ENCODE data around the gene LATS1. TPM values are rescaled to one million over a fixed set of nuclear protein-coding genes. Genes with fewer than 3 reads are reported as not detected.
"Not testable (repeated sequence)": the region's sequence is repeated elsewhere in the genome, so short reads cannot be mapped to it uniquely, and the experiment has no call there.

Gene LATS1
- polyA plus RNA-seq, 3 donors: 5.2 to 10.3 (median 10.1) TPM

- Histone ChIP-seq H3K4me3 (replicated peaks in 1 of 3; ENCODE audit: low read depth in 2 of 3, low read length in 3 of 3) (no peak overlapping the region), H3K4me1 (ENCODE audit: control insufficient read depth in 1 of 2, insufficient read depth in 2 of 2, low read length in 2 of 2) (peaks cover 54 to 59% of the 10 kb centered on the region in 2 donors), H3K27ac (ENCODE audit: low read depth in 1 of 2, low read length in 2 of 2) (peak overlapping the region in 1 of 2 donors; percentile 89), H3K4me2 (replicated peaks; ENCODE audit: extremely low read depth, low read length, poor library complexity, severe bottlenecking) (peak overlapping the region; percentile 98), H3K79me2 (ENCODE audit: insufficient read depth, low read length) (peaks cover 98% of the 10 kb centered on the region), H3K9me3 (replicated peaks in 1 of 2; ENCODE audit: control insufficient read depth in 1 of 2, insufficient read depth in 1 of 2, low read length in 2 of 2) (no peaks in the 10 kb centered on the region), H2AFZ (ENCODE audit: insufficient read depth, low read depth, low read length, poor library complexity, severe bottlenecking) (no peak overlapping the region), H3K36me3 (replicated peaks in 1 of 2; ENCODE audit: control insufficient read depth in 1 of 2, insufficient read depth in 2 of 2, low read length in 2 of 2) (peaks cover 7 to 12% of the 10 kb centered on the region in 2 donors), H3K27me3 (ENCODE audit: control insufficient read depth in 2 of 2, insufficient read depth in 2 of 2, low read length in 2 of 2) (no peaks in the 10 kb centered on the region), H3K9ac (ENCODE audit: insufficient read depth, low read length, poor library complexity, severe bottlenecking) (no peak overlapping the region), H4K20me1 (ENCODE audit: insufficient read depth, low read length) (peaks cover 76% of the 10 kb centered on the region)
- no CpG with 5 or more reads among the region's 4 CpGs for WGBS (ENCODE audit: insufficient coverage)
- Mint-ChIP-seq H3K27me3 (ENCODE audit: low read depth in 3 of 3) (no peaks in the 10 kb centered on the region), H3K4me1 (peaks cover 60% of the 10 kb centered on the region), H3K4me3 (no peak overlapping the region), H3K36me3 (peaks cover 8 to 20% of the 10 kb centered on the region in 2 donors), H3K9me3 (no peaks in the 10 kb centered on the region), H3K27ac (peak overlapping the region; percentile 6 to 87 (median 72))
- TF ChIP-seq, protein P1, sequence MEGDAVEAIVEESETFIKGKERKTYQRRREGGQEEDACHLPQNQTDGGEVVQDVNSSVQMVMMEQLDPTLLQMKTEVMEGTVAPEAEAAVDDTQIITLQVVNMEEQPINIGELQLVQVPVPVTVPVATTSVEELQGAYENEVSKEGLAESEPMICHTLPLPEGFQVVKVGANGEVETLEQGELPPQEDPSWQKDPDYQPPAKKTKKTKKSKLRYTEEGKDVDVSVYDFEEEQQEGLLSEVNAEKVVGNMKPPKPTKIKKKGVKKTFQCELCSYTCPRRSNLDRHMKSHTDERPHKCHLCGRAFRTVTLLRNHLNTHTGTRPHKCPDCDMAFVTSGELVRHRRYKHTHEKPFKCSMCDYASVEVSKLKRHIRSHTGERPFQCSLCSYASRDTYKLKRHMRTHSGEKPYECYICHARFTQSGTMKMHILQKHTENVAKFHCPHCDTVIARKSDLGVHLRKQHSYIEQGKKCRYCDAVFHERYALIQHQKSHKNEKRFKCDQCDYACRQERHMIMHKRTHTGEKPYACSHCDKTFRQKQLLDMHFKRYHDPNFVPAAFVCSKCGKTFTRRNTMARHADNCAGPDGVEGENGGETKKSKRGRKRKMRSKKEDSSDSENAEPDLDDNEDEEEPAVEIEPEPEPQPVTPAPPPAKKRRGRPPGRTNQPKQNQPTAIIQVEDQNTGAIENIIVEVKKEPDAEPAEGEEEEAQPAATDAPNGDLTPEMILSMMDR (IDR thresholded peaks at IDR 0.05): no peak
- DNase-seq: peak; percentile 12 to 81 (median 34)
- intact Hi-C loops (cut with micrococcal nuclease): loop anchor here (5.0 kb wide), 1 partner anchor 37 kb away; the partner anchor contains the start of gene LATS1 (in 2 of the 2)
Measured at GRCh38 chr6:149754548-149754947, 36.6 kb upstream of the LATS1 start.

DNA sequence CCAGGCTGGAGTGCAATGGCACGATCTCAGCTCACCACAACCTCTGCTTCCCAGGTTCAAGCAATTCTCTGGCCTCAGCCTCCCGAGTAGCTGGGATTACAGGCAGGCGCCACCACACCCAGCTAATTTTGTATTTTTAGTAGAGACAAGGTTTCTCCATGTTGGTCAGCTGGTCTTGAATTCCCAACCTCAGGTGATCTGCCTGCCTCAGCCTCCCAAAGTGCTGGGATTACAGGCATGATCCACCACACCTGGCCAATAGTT, 35.4 kb upstream of the LATS1 start:
- Mint-ChIP-seq H3K36me3 (peaks cover 6 to 11% of the 10 kb centered on the region in 2 donors), H3K4me1 (peaks cover 63% of the 10 kb centered on the region), H3K27ac (peak overlapping the region; percentile 87 to 97 (median 94)), H3K4me3 (peak overlapping the region; percentile 67 to 76)
- no CpG with 5 or more reads among the region's 3 CpGs for WGBS (ENCODE audit: insufficient coverage)
- Histone ChIP-seq H4K20me1 (ENCODE audit: insufficient read depth, low read length) (peaks cover 63% of the 10 kb centered on the region), H3K27ac (ENCODE audit: low read depth in 1 of 2, low read length in 2 of 2) (peak overlapping the region; percentile 80 to 89), H3K4me2 (replicated peaks; ENCODE audit: extremely low read depth, low read length, poor library complexity, severe bottlenecking) (peak overlapping the region; percentile 98), H3K79me2 (ENCODE audit: insufficient read depth, low read length) (peaks cover 87% of the 10 kb centered on the region), H3K4me3 (replicated peaks in 1 of 3; ENCODE audit: low read depth in 2 of 3, low read length in 3 of 3) (peak overlapping the region in 2 of 3 experiments; percentile 11 to 88), H3K4me1 (ENCODE audit: control insufficient read depth in 1 of 2, insufficient read depth in 2 of 2, low read length in 2 of 2) (peaks cover 57 to 66% of the 10 kb centered on the region in 2 donors)
- not testable (repeated sequence) for H3K9ac ChIP-seq (ENCODE audit: insufficient read depth, low read length, poor library complexity, severe bottlenecking); H3K36me3 ChIP-seq (replicated peaks in 1 of 2; ENCODE audit: control insufficient read depth in 1 of 2, insufficient read depth in 2 of 2, low read length in 2 of 2); H2AFZ ChIP-seq (ENCODE audit: insufficient read depth, low read depth, low read length, poor library complexity, severe bottlenecking); DNase-seq; H3K27me3 ChIP-seq (ENCODE audit: control insufficient read depth in 2 of 2, insufficient read depth in 2 of 2, low read length in 2 of 2); H3K9me3 Mint-ChIP-seq; H3K27me3 Mint-ChIP-seq (ENCODE audit: low read depth in 3 of 3); H3K9me3 ChIP-seq (replicated peaks in 1 of 2; ENCODE audit: control insufficient read depth in 1 of 2, insufficient read depth in 1 of 2, low read length in 2 of 2)
- intact Hi-C loops (cut with micrococcal nuclease): loop anchor here (5.0 kb wide), 1 partner anchor 36 kb away; the partner anchor contains the start of gene LATS1 (in 2 of the 2)

Data from CD14-positive monocyte (primary cell).